ENCODE results near the gene ANAPC2.

ANAPC2 gene

DNA sequence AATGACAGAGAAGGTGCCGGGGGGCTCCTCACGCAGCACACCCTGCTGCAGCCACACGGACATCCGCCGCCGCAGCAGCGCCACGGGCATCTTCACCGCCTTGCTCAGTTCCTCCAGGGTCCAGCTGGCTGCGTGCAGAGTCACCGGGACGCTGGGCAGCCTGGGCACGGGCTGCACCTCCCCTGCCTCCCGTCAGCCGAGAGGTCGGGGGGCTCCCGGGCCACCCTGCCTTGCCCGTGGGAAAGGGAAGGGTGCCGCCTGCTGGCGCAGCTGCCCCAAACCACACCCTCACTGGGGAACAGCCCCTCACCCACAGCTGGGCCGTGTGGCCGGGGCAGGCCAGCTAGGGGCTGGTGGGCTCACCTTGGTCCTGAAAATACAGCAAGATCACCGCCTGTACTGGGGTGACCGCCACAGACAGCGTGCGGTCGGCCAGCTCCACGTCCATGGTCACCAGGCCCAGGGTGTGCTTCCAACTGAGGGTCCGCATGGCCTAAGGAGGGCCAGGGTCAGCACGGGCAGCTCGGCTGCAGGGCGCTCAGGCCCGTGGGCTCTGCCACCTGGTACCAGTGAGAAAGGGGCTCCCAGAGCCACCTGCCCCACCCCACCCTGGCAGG lies 12.9 kb downstream of the ANAPC2 start:
- DNase-seq (ENCODE audit: low read depth): no peak

DNA sequence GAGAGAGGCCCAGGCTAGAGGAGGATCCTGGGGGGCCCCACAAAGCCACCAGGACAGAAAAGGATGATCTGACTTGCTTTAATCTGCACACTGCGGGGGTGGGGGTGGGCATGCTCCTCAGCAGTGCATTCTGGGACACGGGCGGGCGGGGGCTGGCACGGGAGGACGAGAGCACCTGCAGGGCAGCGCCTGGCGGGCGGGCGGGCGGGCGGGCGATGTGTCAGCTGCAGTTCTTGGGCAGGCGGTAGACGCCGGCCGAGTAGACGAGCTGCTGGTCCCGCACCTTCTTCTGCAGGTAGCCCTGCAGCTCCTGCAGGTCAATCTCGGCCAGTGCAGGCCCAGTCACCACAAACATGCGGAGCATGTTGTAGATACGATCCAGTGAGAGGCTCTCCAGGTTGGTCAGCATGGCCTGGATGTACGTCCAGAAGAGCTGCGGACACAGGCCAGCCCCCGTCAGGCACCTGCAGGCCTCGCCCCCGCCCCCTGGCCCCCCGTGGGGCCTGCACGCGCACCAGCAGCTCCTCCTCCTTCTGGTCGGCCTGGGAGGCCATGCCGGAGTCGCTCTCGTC lies 13.6 kb downstream of the ANAPC2 start:
- DNase-seq (ENCODE audit: low read depth): no peak

DNA sequence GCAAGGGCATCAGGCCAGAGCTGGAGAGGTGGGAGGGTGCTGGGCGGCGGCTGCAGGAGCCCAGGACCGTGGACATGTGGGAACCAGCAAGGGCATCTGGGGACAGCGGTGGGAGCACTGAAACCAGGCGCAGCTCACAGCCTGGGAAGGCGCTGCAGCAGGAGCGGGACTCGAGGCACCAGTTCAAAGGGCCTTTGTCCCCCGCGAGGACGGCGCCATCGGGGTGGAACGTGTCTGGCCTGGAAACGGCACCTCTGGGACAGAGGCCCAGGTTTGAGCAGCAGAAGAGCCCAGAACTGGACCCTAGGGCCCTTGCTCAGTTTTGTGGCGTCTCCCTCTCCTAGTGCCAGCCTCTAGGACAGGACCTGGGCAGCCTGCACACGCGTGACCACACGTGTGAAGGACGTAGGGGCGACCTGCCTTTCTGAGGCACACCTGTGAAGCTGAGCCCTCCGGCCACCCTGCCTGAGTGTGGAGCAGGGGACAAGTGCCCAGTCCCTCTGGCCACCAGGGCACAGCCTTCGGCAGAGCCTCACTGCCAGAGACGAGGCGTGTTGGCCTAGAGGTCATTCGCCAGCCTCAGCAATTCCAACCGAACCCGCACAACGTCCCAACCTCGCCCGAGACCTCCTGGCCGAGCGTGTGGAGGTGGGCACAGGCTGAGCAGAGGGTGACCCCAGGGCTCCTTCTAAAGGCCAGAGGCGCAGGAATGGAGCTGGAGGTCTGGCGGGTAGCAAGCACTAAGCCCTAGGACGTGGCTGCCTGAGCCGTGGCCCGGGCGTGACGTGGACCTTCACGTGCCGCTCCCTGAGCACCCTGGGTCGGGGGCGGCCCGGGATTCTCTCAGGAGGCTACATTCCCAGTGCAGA lies 14.3 kb downstream of the ANAPC2 start:
- DNase-seq (ENCODE audit: low read depth): no peak

DNA sequence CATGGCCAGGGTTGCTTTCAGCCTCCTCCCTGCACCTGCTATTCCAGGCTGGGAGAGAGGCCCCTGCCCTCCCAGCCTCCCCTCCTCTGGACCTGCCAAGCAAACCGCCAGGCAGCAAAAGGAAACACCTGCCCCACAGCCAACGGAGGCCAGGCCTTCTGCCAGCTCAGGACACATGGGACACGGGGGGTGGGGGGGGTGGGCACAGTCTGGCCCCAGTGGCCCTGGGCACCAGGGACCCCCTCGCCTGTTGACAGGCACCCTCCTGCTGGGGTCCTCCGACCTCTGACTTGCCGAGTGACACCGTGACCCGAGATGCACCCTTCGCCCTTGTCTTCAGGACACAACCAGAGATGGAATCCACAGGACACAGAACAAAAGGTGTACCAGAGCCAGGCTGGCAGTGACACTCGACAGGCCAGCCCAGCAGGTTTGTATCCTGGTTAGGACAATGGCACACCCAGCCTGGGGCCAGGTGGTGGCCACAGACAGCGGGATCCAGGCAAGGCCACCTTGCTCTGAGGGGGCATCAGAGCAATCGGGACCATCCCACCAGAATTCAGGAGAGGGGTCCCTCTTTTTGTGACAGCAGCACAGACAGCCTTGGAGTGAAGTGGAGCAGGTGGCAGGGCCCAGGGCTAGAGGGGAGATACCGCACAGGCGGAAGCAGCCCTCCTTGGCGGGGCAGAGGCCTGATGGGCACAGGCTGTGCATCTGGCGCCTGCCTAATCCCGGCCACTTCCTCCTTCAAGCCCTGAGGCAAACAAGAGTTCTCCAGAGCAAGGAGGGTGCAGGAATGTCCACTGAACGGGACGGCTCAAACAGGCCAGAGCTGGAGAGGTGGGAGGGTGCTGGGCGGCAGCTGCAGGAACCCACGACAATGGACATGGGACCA lies 15.2 kb downstream of the ANAPC2 start:
- no peak for DNase-seq (ENCODE audit: low read depth)

DNA sequence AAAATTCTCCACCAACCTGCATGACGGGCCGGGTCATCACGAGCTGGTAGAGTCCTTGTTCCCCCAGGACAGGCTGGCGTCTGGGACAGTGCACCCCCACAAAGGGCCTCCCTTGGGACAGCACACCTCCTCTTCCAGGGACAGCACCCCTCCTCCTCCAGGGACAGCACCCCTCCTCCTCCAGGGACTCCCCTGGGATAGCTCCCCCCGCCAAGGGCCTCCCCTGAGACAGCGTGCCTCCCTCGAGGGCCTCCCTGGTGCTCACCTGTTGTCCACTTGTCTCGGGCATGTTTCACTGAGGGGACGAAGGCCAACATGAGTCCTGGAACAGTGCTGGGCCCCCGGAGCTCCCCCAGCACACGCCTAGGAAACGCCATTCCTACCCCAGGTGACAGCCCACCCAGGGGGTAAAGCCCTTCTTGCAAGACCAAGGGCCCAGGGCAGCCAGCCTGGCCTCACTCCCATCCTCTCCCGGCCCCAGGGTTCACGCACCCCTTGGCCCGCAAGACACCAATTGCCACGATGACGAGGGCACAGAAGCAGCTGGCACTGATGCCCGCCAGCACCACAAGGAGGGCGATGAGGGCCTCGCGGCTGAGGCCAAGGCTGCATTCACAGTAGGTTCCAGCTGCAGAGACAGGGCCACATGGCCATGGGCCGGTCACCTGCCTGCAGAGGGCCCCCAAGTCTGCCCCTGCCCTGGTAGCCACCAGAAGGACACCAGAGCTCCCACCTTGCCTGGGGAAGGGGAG lies 17.0 kb downstream of the ANAPC2 start:
- no peak for DNase-seq (ENCODE audit: low read depth)

DNA sequence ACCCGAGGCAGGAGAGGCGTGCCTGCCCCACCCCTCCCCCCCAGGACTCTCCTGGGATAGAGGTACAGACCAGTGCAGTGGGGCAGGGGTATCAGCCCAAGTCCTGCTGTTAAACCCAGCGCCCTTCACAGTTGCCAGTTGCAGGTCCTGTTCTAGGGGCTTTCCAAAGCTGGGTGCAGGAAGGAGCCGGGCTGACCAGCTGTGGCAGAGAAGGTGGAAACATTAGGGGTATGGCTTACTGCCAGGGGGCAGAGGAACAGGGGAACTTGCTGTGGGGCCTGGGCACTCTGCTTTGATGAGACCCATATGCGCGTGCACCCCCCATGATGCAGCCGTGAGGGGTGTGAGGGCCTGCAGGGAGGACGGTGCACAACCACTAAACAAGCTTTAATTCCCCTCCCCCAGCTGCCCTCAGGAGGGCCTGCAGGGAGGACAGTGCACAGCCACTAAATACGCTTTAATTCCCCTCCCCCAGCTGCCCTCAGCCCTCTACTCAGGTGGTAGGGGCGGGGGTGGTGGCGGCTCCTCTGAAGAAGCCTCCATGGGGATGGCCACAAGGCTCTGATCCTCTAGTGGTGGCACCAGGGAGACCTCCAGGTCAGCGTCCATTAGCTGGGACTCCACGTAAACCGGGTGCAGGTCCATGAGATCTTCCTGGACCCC lies 17.7 kb downstream of the ANAPC2 start:
- no peak for DNase-seq (ENCODE audit: low read depth)

DNA sequence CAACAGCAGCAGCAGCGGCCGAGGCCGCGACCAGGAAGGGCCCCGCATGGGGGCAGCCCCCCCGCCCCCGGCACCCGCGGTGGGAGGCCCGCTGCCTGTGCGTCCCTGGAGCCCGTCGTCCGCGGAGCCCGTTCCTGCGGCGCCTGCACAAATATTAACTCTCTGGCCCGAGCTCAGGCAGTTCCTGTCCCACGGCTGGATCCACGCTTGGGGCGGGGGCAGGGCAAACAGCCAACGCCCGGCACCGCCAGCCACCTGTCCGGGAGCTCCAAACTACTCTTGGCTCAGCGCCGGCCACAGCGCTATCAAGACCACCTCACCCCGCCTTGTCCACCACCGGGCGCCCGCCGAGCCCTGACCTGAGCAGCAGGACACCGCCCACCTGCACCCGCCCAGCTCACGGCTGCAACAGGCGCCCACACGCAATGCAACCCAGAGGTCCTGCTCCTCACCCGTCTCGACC lies 18.4 kb downstream of the ANAPC2 start, which contains the start of gene LRRC26:
TSS of gene LRRC26 (minus strand) at position 156 of the 463 bp plus-strand sequence. CDS start at position 48, 108 bp downstream.
- DNase-seq (ENCODE audit: low read depth): no peak

DNA sequence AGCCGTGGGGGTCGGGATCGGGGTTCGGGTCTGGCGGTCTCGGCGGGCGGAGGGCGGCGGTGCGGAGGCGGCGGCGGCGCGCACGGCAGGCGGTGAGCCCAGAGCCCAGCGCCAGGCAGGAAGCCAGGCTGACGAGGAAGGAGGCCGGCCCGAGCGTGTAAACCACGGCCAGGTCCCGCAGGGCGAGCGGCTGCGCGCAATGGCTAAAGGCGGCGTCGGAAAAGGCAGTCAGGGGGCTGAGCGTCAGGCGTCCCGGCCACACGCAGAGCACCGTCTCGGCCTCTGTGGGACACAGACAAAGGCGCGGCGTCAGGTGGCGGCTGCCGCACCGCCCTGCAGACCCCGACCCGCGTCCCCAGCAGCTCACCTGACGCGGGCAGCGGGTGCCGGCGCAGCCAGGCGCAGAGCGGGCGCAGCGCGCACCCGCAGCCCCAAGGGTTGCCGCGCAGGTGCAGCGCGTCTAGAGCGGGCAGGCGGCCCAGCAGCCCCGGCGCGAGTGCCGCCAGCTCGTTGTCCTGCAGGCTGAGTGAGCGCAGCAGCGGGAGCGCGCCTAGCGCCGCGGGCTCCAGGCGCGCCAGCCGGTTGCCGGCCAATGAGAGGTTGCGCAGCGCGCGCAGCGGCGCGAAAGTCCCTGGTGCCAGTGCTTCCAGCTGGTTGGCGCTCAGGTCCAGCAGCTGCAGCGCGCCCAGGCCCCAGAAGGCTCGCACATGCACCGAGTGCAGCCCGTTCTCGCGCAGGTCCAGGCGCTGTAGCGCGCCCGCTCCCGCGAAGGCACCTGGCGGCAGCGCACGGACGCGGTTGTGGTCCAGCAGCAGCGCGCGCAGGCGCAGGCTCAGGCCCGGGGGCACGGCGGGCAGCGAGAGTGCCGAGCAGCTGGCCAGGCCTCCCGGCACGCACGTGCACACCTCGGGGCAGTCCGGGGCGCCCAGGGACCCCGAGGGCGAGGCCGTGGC lies 19.2 kb downstream of the ANAPC2 start:
- DNase-seq (ENCODE audit: low read depth): peak; percentile 46

DNA sequence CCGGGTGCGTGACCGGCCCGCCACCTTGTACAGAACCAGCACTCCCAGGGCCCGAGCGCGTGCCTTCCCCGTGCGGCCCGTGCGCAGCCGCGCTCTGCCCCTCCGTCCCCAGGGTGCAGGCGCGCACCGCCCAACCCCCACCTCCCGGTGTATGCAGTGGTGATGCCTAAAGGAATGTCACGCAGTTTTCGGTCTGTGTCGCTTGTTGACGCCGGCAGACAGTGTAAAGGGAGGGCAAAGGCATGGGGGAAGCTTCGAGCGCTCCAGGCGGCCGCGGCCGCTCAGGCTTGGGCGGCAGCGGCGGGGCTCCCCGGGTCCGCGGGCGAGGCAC lies 19.8 kb downstream of the ANAPC2 start:
- no peak for DNase-seq (ENCODE audit: low read depth)

DNA sequence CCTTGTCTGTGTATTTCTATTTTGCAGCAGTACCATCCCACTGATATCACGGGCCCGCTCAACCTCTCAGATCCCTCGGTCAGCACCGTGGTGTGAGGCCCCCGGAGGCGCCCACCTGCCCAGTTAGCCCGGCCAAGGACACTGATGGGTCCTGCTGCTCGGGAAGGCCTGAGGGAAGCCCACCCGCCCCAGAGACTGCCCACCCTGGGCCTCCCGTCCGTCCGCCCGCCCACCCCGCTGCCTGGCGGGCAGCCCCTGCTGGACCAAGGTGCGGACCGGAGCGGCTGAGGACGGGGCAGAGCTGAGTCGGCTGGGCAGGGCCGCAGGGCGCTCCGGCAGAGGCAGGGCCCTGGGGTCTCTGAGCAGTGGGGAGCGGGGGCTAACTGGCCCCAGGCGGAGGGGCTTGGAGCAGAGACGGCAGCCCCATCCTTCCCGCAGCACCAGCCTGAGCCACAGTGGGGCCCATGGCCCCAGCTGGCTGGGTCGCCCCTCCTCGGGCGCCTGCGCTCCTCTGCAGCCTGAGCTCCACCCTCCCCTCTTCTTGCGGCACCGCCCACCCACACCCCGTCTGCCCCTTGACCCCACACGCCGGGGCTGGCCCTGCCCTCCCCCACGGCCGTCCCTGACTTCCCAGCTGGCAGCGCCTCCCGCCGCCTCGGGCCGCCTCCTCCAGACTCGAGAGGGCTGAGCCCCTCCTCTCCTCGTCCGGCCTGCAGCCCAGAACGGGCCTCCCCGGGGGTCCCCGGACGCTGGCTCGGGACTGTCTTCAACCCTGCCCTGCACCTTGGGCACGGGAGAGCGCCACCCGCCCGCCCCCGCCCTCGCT lies 20.4 kb downstream of the ANAPC2 start:
- DNase-seq (ENCODE audit: low read depth): no peak

DNA sequence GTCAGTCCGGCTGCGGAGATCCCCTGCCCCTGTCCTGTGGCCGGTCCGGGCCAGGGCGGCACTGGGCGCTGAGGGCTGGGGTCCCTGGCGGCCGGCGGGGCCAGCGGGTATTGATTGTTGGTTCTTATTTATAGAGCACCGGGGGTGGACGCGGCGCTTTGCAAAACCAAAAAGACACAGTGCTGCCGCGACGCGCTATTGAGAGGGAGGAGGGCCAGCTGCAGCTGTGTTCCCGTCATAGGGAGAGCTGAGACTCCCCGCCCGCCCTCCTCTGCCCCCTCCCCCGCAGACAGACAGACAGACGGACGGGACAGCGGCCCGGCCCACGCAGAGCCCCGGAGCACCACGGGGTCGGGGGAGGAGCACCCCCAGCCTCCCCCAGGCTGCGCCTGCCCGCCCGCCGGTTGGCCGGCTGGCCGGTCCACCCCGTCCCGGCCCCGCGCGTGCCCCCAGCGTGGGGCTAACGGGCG lies 21.0 kb downstream of the ANAPC2 start:
- no peak for DNase-seq (ENCODE audit: low read depth)

DNA sequence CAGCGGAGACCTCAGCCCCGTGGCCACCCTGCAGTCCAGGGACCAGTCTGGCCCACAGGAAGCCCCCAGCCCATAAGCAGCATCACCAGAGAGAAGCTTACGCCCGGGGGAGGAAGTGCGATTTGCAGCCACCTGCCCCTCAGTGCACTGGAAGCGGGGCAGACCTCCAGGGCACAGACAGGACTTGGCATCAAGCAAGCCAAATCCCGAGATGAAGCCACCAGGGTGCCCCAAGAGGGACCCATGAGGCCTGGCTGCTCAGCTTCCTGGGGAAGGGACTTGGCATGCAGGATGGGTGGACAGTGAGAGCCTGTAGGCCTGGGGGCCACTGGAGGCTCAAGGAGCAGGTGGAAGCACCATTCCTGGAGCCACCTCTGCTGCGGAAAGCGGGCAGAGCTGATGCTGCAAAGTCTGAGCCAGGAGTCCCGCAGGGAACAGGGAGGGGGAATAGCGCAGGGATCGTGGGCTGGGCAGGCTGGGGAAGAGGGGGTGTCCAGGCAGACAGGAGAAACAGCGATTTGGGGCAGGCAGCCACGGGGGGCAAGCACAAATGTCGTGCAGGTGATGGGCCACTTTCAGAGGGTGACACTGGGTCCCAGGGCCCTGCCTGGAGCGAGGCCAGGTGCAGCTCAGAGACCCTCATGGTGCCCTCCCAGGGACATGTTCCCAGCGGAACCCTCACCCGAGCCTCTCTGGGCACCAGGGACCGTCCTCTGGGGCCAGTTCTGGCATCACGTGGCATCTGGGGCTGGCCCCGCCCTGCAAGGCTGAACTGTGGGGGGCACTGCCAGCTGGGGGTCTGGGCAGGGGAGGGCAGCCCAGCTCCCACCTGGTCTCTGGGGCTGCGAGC lies 21.8 kb downstream of the ANAPC2 start:
- no peak for DNase-seq (ENCODE audit: low read depth)

DNA sequence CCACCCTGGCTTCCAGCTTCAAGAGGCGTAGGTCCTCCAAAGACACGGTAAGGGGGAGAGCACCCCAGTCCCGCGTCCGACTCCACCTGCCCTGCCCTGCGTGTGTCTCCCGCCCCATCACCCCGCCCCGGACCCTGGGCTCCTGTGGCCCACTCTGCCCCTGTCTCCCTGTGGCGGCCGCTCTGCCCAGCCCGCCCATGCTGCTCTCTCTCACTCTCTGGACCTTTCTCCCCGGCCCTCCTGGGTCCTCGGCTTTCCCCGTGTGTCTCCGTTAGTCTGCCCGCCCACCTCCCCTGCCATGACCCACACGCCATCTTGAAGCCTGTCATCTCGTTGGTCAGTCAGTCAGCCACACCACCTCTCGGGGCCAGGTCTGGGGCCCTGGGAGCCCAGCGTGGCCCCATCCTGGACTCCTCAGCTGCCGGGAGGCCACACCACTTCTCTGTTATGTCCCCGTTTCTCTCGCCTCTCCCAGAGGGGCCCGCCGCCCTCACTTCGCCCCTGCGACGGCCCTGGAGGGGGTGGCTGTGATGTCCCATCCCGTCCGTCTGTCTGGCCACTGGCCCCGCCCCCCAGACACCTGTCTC lies 23.0 kb downstream of the ANAPC2 start:
- DNase-seq (ENCODE audit: low read depth): no peak

DNA sequence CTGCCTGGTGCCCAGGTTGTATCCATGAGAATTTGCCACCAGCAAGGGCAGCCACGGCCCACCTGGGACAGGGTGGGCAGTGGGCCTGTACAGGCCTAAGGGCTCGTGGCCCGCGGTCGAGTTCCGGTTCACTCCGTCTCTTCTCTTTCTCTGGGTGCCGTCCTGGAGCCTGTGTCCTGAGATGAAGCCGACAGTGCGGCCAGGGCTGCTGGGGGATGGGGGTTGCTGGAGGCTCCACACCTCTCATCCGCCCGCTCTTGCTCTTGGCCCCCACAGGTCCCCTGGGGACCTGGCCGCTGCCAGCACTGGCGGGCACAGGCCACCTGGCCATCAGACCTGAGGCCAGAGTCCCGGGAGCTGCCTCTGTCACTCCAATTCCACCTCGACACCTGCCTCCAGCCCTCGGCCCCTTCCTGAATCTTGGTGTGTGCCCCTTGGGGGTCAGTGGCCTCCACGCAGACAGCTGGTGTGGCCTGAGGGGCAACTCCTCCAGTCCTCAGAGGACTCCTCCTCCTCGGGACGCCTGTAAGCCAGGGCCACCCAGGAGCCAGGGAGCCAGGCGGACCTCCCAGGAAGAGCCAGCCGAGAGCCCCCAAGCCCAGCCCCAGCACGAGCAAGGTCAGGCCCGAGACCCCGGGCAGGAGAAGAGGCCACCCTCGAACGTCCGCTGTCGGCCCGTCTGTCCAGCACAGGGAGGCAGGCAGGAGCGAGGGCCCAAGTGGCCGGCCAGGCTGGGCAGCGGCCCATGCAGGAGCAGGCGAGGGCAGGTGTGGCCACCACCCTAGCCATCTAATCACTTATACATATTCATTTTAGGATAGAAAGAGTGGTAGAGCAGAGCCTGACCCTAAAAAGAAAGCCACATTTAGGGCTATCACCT lies 23.8 kb downstream of the ANAPC2 start:
- no peak for DNase-seq (ENCODE audit: low read depth)

DNA sequence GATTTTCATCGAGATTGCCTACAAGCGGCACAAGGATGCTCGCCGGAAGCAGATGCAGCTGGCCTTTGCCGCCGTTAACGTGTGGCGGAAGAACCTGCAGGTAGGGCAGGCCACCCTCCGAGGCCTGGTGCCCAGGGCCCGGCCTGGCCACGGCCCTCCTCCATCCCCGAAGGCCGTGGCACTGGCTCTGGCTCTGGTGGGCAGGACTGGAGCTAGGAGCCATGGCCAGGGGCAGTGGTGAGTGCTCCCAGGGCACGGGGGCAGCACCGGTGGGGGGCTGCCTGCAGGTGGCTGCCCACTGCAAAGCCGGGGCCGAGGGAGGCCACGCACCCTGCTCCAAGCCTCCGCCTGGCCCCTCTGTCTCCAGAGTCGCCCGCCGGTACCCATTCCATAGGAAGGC lies 24.6 kb downstream of the ANAPC2 start:
- DNase-seq (ENCODE audit: low read depth): no peak

DNA sequence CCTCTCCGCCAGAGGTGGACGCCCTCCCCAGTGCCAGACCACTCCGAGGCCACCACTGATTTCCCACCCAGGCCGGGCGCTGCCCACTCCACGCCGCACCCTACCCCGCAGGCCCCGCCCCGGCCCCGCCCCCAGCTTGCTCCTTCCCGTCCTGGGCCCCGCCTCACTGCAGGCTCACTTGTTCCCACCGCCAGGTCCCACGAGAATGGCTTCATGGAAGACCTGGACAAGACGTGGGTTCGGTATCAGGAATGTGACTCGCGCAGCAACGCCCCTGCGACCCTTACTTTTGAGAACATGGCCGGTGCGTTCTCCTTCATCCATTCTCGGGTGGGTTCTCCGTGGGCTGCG lies 25.0 kb downstream of the ANAPC2 start:
- peak; percentile 41 for DNase-seq (ENCODE audit: low read depth)
